ENCODE results near the gene GLRA1. TPM values are rescaled to one million over a fixed set of nuclear protein-coding genes. Genes with fewer than 3 reads are reported as not detected.

GLRA1 gene
- total and polyA plus RNA-seq, 2 of the 4 experiments (the other 2 are of a cell fraction) = not detected

GRCh38 chr5:151892393-151892792 lies 32.3 kb downstream of the GLRA1 start:
- H2AFZ ChIP-seq (replicated peaks; ENCODE audit: low read length, poor library complexity) = no peak overlapping the region
- no peaks in the 10 kb centered on the region for H3K79me1 ChIP-seq (ENCODE audit: low read depth in 1 of 2, low read length in 2 of 2)
- H2BK15ac ChIP-seq (ENCODE audit: low read depth, low read length) = no peak overlapping the region
- no peak overlapping the region for H3K14ac ChIP-seq (replicated peaks; ENCODE audit: low read depth, low read length)
- no peak overlapping the region for H3K56ac ChIP-seq (ENCODE audit: extremely low read depth, insufficient read depth, low read length)
- H3K27me3 ChIP-seq (ENCODE audit: control insufficient read depth, insufficient read depth, low read length) = no peaks in the 10 kb centered on the region
- ChIA-PET CTCF (interaction anchor here (1.0 kb wide), 1 partner anchor 10 kb away, joined by 3 read pairs; no protein-coding TSS in a partner anchor), POLR2A (ENCODE audit: unreplicated experiment) (no interaction called here)
- BruUV-seq (replicated peaks) = no TSS peak
- no peaks in the 10 kb centered on the region for H3K9me3 ChIP-seq (ENCODE audit: control insufficient read depth, insufficient read depth, low read length)
- H4K5ac ChIP-seq (ENCODE audit: low read depth, low read length) = no peak overlapping the region
- no peak overlapping the region for H2BK5ac ChIP-seq (ENCODE audit: low read depth, low read length, poor library complexity, severe bottlenecking)
- H3K23ac ChIP-seq (ENCODE audit: low read depth, low read length) = no peak overlapping the region
- 93% methylated on average over 2 of the region's 4 CpGs; no CpG with 5 or more reads in 1 of the 2 experiments for WGBS, 2 experiments (ENCODE audit: extremely low coverage in 2 of 2, insufficient read length in 1 of 2)
- no peak overlapping the region for H3K4me3 ChIP-seq (ENCODE audit: insufficient read depth, low read depth, low read length)
- no peak overlapping the region for H3K4me2 ChIP-seq (ENCODE audit: low read depth, low read length)
- dilution Hi-C loops (cut with HindIII; ENCODE audit: low sequenced_read_pairs, unreplicated experiment) (no loop called here), in situ Hi-C loops (cut with MboI; ENCODE audit: low sequenced_read_pairs) (no loop called here), intact Hi-C loops (cut with micrococcal nuclease) (no loop called here)
- H2AK9ac ChIP-seq (replicated peaks; ENCODE audit: low read depth, low read length, poor library complexity) = no peak overlapping the region
- H3K18ac ChIP-seq (ENCODE audit: low read depth, low read length) = no peak overlapping the region
- H3K27ac ChIP-seq (ENCODE audit: insufficient read depth, low read length) = no peak overlapping the region
- H2AK5ac ChIP-seq (ENCODE audit: low read depth, low read length) = no peak overlapping the region
- H2BK120ac ChIP-seq (ENCODE audit: low read depth, low read length) = no peak overlapping the region
- DNase-seq = no peak
- no peak overlapping the region for H4K8ac ChIP-seq (ENCODE audit: low read depth in 2 of 2, low read length in 2 of 2)
- no peak overlapping the region for H3K9ac ChIP-seq (ENCODE audit: low read depth, low read length)
- ATAC-seq (ENCODE audit: low read depth) = no peak
- no peak overlapping the region for H3K4ac ChIP-seq (ENCODE audit: low read depth, low read length)
- no peak for TF ChIP-seq RFX5 (IDR thresholded peaks at IDR 0.05; ENCODE audit: low read depth, low read length)
- no peak for TF ChIP-seq MAFK (IDR thresholded peaks at IDR 0.05; ENCODE audit: low read depth, low read length)
- TF ChIP-seq RAD21 (IDR thresholded peaks at IDR 0.05; ENCODE audit: low read length) = no peak
- no peak for TF ChIP-seq ELK1 (IDR thresholded peaks at IDR 0.05; ENCODE audit: borderline replicate concordance, low read depth, low read length)
- TF ChIP-seq NFE2L2 (IDR thresholded peaks at IDR 0.05; ENCODE audit: low read depth, low read length) = no peak
- TF ChIP-seq CEBPB (IDR thresholded peaks at IDR 0.05; ENCODE audit: low read depth, low read length) = no peak
- TF ChIP-seq MAZ (IDR thresholded peaks at IDR 0.05; ENCODE audit: borderline replicate concordance, low read depth, low read length) = no peak
- TF ChIP-seq CTCF (conservative IDR thresholded peaks at IDR 0.05; ENCODE audit: low read depth, low read length) = no peak
- no peak for TF ChIP-seq SMC3 (IDR thresholded peaks at IDR 0.05; ENCODE audit: low read depth, low read length)
- no peak for TF ChIP-seq MXI1 (IDR thresholded peaks at IDR 0.05; ENCODE audit: borderline replicate concordance, low read depth, low read length)
- no peak for TF ChIP-seq POLR2A (IDR thresholded peaks at IDR 0.05; ENCODE audit: low read depth, low read length)
- TF ChIP-seq CHD1 (IDR thresholded peaks at IDR 0.05; ENCODE audit: low read depth, low read length) = no peak
- TF ChIP-seq RCOR1 (IDR thresholded peaks at IDR 0.05; ENCODE audit: insufficient replicate concordance, low read length) = no peak
- no peak for TF ChIP-seq FOS (IDR thresholded peaks at IDR 0.05; ENCODE audit: low read depth, low read length)
- TF ChIP-seq USF2 (IDR thresholded peaks at IDR 0.05; ENCODE audit: low read depth, low read length) = no peak
- TF ChIP-seq BHLHE40 (IDR thresholded peaks at IDR 0.05; ENCODE audit: low read depth, low read length) = no peak
- no peaks in the 10 kb centered on the region for H3K36me3 ChIP-seq (ENCODE audit: control insufficient read depth, insufficient read depth, low read length)
- no peaks in the 10 kb centered on the region for H4K20me1 ChIP-seq (ENCODE audit: insufficient read depth, low read length)
- no peaks in the 10 kb centered on the region; the same call in 1 of the 2 replicates for H3K4me1 ChIP-seq (ENCODE audit: control insufficient read depth, insufficient read depth, low read length)
- no peak overlapping the region for H2BK20ac ChIP-seq (ENCODE audit: low read depth, low read length)
- no peaks in the 10 kb centered on the region for H3K9me1 ChIP-seq (ENCODE audit: insufficient read depth, low read length)
- H4K91ac ChIP-seq (ENCODE audit: insufficient read depth, low read depth, low read length) = no peak overlapping the region
